ELR (cell line): ENCODE measurements around the gene RAB13.

Experiments used
- DNase-seq: peaks from one replicate; pipeline ENCODE4 v3.0.0-alpha.2; 2015; ENCODE audit warnings: low read depth

RAB13 gene

GRCh38 chr1:153932156-153933131 lies 53.7 kb downstream of the RAB13 start:
- no peak for DNase-seq
